ENCODE data around the gene PPP1R15B. TPM values are rescaled to one million over a fixed set of nuclear protein-coding genes. Genes with fewer than 3 reads are reported as not detected.

The PPP1R15B gene
- total RNA-seq, 1 experiment from 2014 or later = 52.5 TPM

GRCh38 chr1:204363335-204364114, 48.1 kb downstream of the PPP1R15B start:
- Histone ChIP-seq H3K27me3 (replicated peaks; ENCODE audit: insufficient read depth, low read depth, low read length, poor library complexity) (no peaks in the 10 kb centered on the region), H3K4me1 (ENCODE audit: insufficient read depth, low read length, poor library complexity, severe bottlenecking) (peaks cover 7% of the 10 kb centered on the region), H3K4me3 (ENCODE audit: low read depth, low read length, poor library complexity, severe bottlenecking) (peak overlapping the region; percentile 38), H3K9me3 (ENCODE audit: low read depth, low read length, poor library complexity, severe bottlenecking) (no peaks in the 10 kb centered on the region), H3K36me3 (ENCODE audit: insufficient read depth, low read length, poor library complexity, severe bottlenecking) (no peaks in the 10 kb centered on the region), H3K27ac (ENCODE audit: low read depth, low read length, poor library complexity, severe bottlenecking) (no peak overlapping the region)
- ChIA-PET CTCF (interaction anchor here (0.5 to 2.8 kb wide), 12 partner anchors 19 to 492 kb away, joined by 3 to 15 read pairs (median 4); partner anchors contain the start of gene GOLT1A), POLR2A (ENCODE audit: low non-redundant PET) (no interaction called here)
- DNase-seq (ENCODE audit: low spot score) = peak; percentile 83
- BruUV-seq (replicated peaks) = no TSS peak
- intact Hi-C loops (cut with micrococcal nuclease; ENCODE audit: unreplicated experiment) = loop anchor here (1.0 to 5.0 kb wide), 3 partner anchors 106 to 201 kb away; no protein-coding TSS in a partner anchor
- TF ChIP-seq EZH2 (IDR thresholded peaks at IDR 0.05; ENCODE audit: borderline replicate concordance, low read depth, low read length, poor library complexity, severe bottlenecking) = no peak
- peak; percentile 98 for TF ChIP-seq CTCF (conservative IDR thresholded peaks at IDR 0.05; ENCODE audit: low read depth, low read length)

GRCh38 chr1:204362984-204363334, 48.7 kb downstream of the PPP1R15B start:
- no peak for DNase-seq (ENCODE audit: low spot score)
- no peak overlapping the region for H3K27ac ChIP-seq (ENCODE audit: low read depth, low read length, poor library complexity, severe bottlenecking)
- BruUV-seq (replicated peaks) = no TSS peak
- H3K4me1 ChIP-seq (ENCODE audit: insufficient read depth, low read length, poor library complexity, severe bottlenecking) = peaks cover 7% of the 10 kb centered on the region
- H3K4me3 ChIP-seq (ENCODE audit: low read depth, low read length, poor library complexity, severe bottlenecking) = peak overlapping the region; percentile 38
- ChIA-PET CTCF (interaction anchor here (0.6 to 2.8 kb wide), 11 partner anchors 20 to 492 kb away, joined by 3 to 15 read pairs (median 4); partner anchors contain the start of gene GOLT1A), POLR2A (ENCODE audit: low non-redundant PET) (no interaction called here)
- H3K36me3 ChIP-seq (ENCODE audit: insufficient read depth, low read length, poor library complexity, severe bottlenecking) = no peaks in the 10 kb centered on the region
- TF ChIP-seq EZH2 (IDR thresholded peaks at IDR 0.05; ENCODE audit: borderline replicate concordance, low read depth, low read length, poor library complexity, severe bottlenecking) (no peak), CTCF (conservative IDR thresholded peaks at IDR 0.05; ENCODE audit: low read depth, low read length) (no peak)
- no peaks in the 10 kb centered on the region for H3K27me3 ChIP-seq (replicated peaks; ENCODE audit: insufficient read depth, low read depth, low read length, poor library complexity)
- H3K9me3 ChIP-seq (ENCODE audit: low read depth, low read length, poor library complexity, severe bottlenecking) = no peaks in the 10 kb centered on the region
- intact Hi-C loops (cut with micrococcal nuclease; ENCODE audit: unreplicated experiment) = loop anchor here (1.0 to 5.0 kb wide), 3 partner anchors 106 to 201 kb away; no protein-coding TSS in a partner anchor

- peaks cover 7% of the 10 kb centered on the region for H3K4me1 ChIP-seq (ENCODE audit: insufficient read depth, low read length, poor library complexity, severe bottlenecking)
- DNase-seq (ENCODE audit: low spot score) = no peak
- intact Hi-C loops (cut with micrococcal nuclease; ENCODE audit: unreplicated experiment) = loop anchor here (5.0 kb wide), 1 partner anchor 104 kb away; no protein-coding TSS in a partner anchor
- BruUV-seq (replicated peaks) = no TSS peak
- H3K4me3 ChIP-seq (ENCODE audit: low read depth, low read length, poor library complexity, severe bottlenecking) = no peak overlapping the region
- H3K27ac ChIP-seq (ENCODE audit: low read depth, low read length, poor library complexity, severe bottlenecking) = no peak overlapping the region
- POLR2A ChIA-PET (ENCODE audit: low non-redundant PET) = no interaction called here
- no peaks in the 10 kb centered on the region for H3K9me3 ChIP-seq (ENCODE audit: low read depth, low read length, poor library complexity, severe bottlenecking)
- no peak for TF ChIP-seq EZH2 (IDR thresholded peaks at IDR 0.05; ENCODE audit: borderline replicate concordance, low read depth, low read length, poor library complexity, severe bottlenecking)
- no peak for TF ChIP-seq CTCF (conservative IDR thresholded peaks at IDR 0.05; ENCODE audit: low read depth, low read length)
- no peaks in the 10 kb centered on the region for H3K36me3 ChIP-seq (ENCODE audit: insufficient read depth, low read length, poor library complexity, severe bottlenecking)
- CTCF ChIA-PET = interaction anchor here (2.6 to 2.8 kb wide), 2 partner anchors 103 to 198 kb away, joined by 12 to 15 read pairs; no protein-coding TSS in a partner anchor
- no peaks in the 10 kb centered on the region for H3K27me3 ChIP-seq (replicated peaks; ENCODE audit: insufficient read depth, low read depth, low read length, poor library complexity)
Observed at GRCh38 chr1:204361781-204362180, 49.8 kb downstream of the PPP1R15B start.

Measured in A673 (cell line).